Right renal pelvis (tissue), 4 donors: ENCODE data around the gene CASP1. TPM values are rescaled to one million over a fixed set of nuclear protein-coding genes. Genes with fewer than 3 reads are reported as not detected.

Experiments
- DNase-seq, 4 donors: peaks; one replicate each; pipeline ENCODE4 v3.0.0-alpha.2; 2013; ENCODE audit warnings: low read depth in 4 of 4, low spot score in 3 of 4, missing footprints in 1 of 4
- polyA plus RNA-seq, 4 donors: library from polyadenylated mRNA; unstranded; fragments of 120-200 nt; gene quantifications; one replicate each; pipeline ENCODE4 v1.2.1, GENCODE V29; 2013; ENCODE audit not compliant: insufficient read length in 4 of 4

Gene CASP1
- polyA plus RNA-seq, 4 donors, result 3.4 to 6.4 (median 4.4) TPM

DNA sequence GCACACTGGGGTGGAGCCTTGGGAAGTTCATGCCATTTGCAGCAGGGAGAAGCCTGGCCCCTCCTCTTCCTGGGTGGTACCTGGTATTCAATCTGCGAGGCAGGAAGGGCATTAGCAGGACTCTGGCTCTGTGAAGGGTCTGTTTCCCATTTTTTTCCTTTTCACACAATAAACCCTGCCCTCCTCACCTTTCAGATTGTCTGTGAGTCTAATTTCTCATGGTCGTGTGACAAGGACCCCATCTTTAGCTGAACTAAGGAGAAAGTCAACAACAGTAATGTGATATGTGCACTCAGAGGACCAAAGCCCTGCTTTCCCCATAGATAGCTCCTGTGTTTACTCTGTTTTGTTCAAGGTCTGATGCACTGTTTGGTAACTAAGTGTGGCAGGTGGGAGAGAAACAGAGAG, 39.9 kb downstream of the CASP1 start:
- DNase-seq, result no peak

DNA sequence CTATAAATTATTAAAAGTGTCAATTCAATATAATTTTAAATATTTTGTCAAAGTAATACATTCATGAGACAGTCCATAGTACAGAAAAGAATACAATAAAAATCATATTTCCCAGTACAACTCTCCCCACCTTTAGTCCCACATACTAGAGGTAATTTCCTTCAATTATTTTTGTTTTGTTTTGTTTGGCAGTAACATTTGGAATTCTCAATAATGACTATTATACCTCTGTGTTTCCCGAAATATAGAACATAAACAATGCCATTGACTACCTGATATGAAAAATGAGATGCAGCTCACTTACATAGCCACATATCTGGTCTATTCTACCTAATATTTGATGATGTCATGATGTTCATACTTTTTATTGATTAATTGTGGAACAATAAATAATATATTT, 42.2 kb downstream of the CASP1 start:
- DNase-seq, result no peak

DNA sequence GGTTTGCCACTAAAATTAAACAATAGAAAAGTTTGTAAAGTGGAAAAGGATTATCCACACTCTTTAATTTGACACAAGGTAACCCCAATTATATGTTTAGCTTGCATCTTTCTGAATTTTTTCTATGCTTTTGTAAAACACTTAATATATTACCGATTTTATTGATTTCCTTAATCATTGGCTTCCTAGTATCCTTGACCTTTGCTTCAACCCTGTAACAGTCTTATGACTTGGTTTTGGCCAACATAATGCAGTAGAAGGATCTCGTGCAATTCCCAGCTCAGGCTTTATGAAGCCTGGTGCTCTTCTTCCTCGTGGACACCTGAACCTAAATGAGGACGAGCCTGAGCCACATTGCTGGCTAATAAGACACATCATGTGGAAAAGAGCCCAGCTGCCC, 43.0 kb downstream of the CASP1 start:
- no peak for DNase-seq

DNA sequence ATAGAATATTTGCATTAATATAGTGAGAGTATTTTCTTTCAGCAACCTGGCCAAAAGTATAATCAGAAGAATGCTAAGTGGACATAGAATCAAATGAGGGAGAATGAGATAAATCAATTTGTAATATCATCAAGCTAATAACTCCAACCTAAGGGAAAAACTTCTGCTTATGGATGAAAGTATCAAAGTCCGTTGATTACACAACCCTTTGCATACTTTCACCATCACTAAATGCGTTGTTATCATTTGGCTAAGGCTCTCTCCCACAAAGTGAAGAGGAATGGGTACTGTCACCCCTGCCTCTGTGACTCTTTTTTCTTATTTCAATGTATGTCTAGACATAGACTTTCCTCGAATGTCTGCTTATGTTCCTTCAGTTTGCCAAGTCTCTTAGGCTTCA, 50.1 kb downstream of the CASP1 start:
- DNase-seq, result no peak

DNA sequence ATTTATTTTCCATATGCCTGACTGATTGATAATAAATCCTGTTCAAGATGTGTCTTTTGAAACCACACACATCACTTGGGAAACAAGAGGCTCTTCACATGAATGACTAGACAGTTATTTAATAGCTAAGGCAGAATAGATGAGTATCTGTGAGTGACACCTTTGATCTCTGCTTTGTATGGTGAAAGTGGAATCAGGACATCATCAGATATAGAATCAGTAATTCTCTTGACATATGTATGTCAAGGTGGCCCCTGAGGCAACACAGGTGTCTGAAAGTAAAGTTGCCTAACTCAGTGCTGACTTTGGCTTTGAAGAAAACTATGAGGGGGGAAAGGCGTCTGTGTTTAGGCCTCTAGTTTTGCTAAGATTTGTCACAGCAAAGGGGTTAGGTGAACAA, 55.1 kb downstream of the CASP1 start:
- no peak for DNase-seq

Other genes starting within 250 kb of the CASP1 start
- gene CASP12, start 136.7 kb downstream of the CASP1 start, polyA plus RNA-seq, result under 1 TPM; 0.73 to 0.80 (median 0.73) TPM
- gene CASP4, start 66.6 kb downstream of the CASP1 start, polyA plus RNA-seq, result 10 to 100 TPM; 16.2 to 23.4 (median 19.4) TPM
- not detected for gene CASP5, start 12.0 kb downstream of the CASP1 start, polyA plus RNA-seq
- 1 to 10 TPM; 1.7 to 2.6 (median 2.4) TPM for gene CARD16, start 10.2 kb upstream of the CASP1 start, polyA plus RNA-seq
- gene CARD18, start 104.6 kb upstream of the CASP1 start, polyA plus RNA-seq, result not detected